Keratinocyte (primary cell): ENCODE data around the gene GHRHR. TPM values are rescaled to one million over a fixed set of nuclear protein-coding genes. Genes with fewer than 3 reads are reported as not detected.

Experiments
- DNase-seq: peaks from one replicate; pipeline ENCODE4 v3.0.0-alpha.2; 2011; ENCODE audit warnings: low read depth, missing footprints, low spot score
- FAIRE-seq: peaks from 2 replicates; lab custom pipeline; 2011; peaks lifted over from hg19 to GRCh38; lab: Jason Lieb, UNC
- H2AFZ ChIP-seq: 2 replicates; pipeline ENCODE4 v1.6.0; 2012; ENCODE audit warnings: low read length, control low read depth, inconsistent platforms; ENCODE audit not compliant: control insufficient read depth
- H3K27ac ChIP-seq: 2 replicates; pipeline ENCODE4 v1.5.1; 2011; ENCODE audit warnings: low read length; ENCODE audit not compliant: control insufficient read depth, insufficient read depth
- H3K27me3 ChIP-seq: 3 replicates; pipeline ENCODE4 v1.6.0; 2011; ENCODE audit warnings: low read length; ENCODE audit not compliant: control insufficient read depth, insufficient read depth; ENCODE audit errors: extremely low read depth
- H3K36me3 ChIP-seq, 2 experiments: 2 replicates in 1 of 2; 3 replicates in 1 of 2; pipeline ENCODE4 v1.5.1; 2011; ENCODE audit warnings: low read length in 2 of 2, mild to moderate bottlenecking in 1 of 2; ENCODE audit not compliant: control insufficient read depth in 2 of 2, insufficient read depth in 2 of 2; ENCODE audit errors: extremely low read depth in 1 of 2
- H3K4me1 ChIP-seq: 3 replicates; pipeline ENCODE4 v1.5.1; 2011; ENCODE audit warnings: low read length; ENCODE audit not compliant: control insufficient read depth, insufficient read depth; ENCODE audit errors: extremely low read depth
- H3K4me2 ChIP-seq: 3 replicates; pipeline ENCODE4 v1.6.0; 2011; ENCODE audit warnings: low read depth, low read length; ENCODE audit not compliant: control insufficient read depth, insufficient read depth; ENCODE audit errors: extremely low read depth
- H3K4me3 ChIP-seq, 3 experiments: fragments of 200-600 bp in 1 of 3; sonication (generic) in 1 of 3; 2 replicates in 2 of 3; 3 replicates in 1 of 3; pipeline ENCODE4 v1.5.1; 2011 to 2016; ENCODE audit warnings: low read length in 3 of 3, mild to moderate bottlenecking in 3 of 3, control low read depth in 2 of 3, inconsistent platforms in 1 of 3, low read depth in 1 of 3, mixed read lengths in 1 of 3, mixed run types in 1 of 3, moderate library complexity in 1 of 3; ENCODE audit not compliant: control insufficient read depth in 2 of 3, insufficient read depth in 2 of 3; ENCODE audit errors: extremely low read depth in 1 of 3
- H3K79me2 ChIP-seq: 2 replicates; pipeline ENCODE4 v1.6.0; 2012; ENCODE audit warnings: low read length; ENCODE audit not compliant: control insufficient read depth, insufficient read depth
- H3K9ac ChIP-seq: 3 replicates; pipeline ENCODE4 v1.6.0; 2011; ENCODE audit warnings: low read length; ENCODE audit not compliant: control insufficient read depth, insufficient read depth; ENCODE audit errors: extremely low read depth
- H3K9me1 ChIP-seq: 3 replicates; pipeline ENCODE4 v1.6.0; 2011; ENCODE audit warnings: low read length; ENCODE audit not compliant: control insufficient read depth, insufficient read depth; ENCODE audit errors: extremely low read depth
- H3K9me3 ChIP-seq: 2 replicates; pipeline ENCODE4 v1.5.1; 2012; ENCODE audit warnings: low read depth, low read length; ENCODE audit not compliant: control insufficient read depth
- H4K20me1 ChIP-seq: 3 replicates; pipeline ENCODE4 v1.6.0; 2011; ENCODE audit warnings: low read length; ENCODE audit not compliant: control insufficient read depth, insufficient read depth; ENCODE audit errors: extremely low read depth
- EZH2 ChIP-seq: IDR thresholded peaks from one replicate; pipeline ENCODE4 v1.6.1; 2012; ENCODE audit warnings: inconsistent platforms, mild to moderate bottlenecking, low read length, moderate library complexity
- dilution Hi-C: fragments of 300-500 bp; cut with MboI; formaldehyde crosslinking; loops from one replicate; pipeline ENCODE4 v1.7.0; 2020; ENCODE audit warnings: low sequenced_read_pairs; ENCODE audit not compliant: extremely low pct_ligation_motif_present
- polyA plus RNA-seq, 5 experiments: library from polyadenylated mRNA; depleted of rRNA in 3 of 5; stranded (reverse) in 3 of 5; stranded (forward) in 1 of 5; unstranded in 1 of 5; fragments of >200 nt; gene quantifications; 1 replicate in 1 of 5; 2 replicates in 3 of 5; 3 replicates in 1 of 5; pipeline versions ENCODE4 v1.2.1 to v1.2.3, GENCODE V29; 2011 to 2012; ENCODE audit warnings: missing spikeins in 2 of 5, low read depth in 1 of 5, low replicate concordance in 1 of 5
- TF ChIP-seq, protein P1 (sequence below), 3 experiments: IDR thresholded peaks in 1 of 3; conservative IDR thresholded peaks in 1 of 3; optimal IDR thresholded peaks in 1 of 3; 2 replicates in 2 of 3; 3 replicates in 1 of 3; pipeline versions ENCODE3 to v1.5.1; 2011; ENCODE audit warnings: low read length in 3 of 3, mild to moderate bottlenecking in 3 of 3, moderate library complexity in 2 of 3, control low read depth in 1 of 3, inconsistent platforms in 1 of 3; ENCODE audit not compliant: insufficient read depth in 2 of 3; ENCODE audit errors: extremely low read depth in 1 of 3

GHRHR gene
- polyA plus RNA-seq, 1 donor (not counting 4 experiments of a cell fraction or from before 2014, with no cell fraction given), result not detected

DNA sequence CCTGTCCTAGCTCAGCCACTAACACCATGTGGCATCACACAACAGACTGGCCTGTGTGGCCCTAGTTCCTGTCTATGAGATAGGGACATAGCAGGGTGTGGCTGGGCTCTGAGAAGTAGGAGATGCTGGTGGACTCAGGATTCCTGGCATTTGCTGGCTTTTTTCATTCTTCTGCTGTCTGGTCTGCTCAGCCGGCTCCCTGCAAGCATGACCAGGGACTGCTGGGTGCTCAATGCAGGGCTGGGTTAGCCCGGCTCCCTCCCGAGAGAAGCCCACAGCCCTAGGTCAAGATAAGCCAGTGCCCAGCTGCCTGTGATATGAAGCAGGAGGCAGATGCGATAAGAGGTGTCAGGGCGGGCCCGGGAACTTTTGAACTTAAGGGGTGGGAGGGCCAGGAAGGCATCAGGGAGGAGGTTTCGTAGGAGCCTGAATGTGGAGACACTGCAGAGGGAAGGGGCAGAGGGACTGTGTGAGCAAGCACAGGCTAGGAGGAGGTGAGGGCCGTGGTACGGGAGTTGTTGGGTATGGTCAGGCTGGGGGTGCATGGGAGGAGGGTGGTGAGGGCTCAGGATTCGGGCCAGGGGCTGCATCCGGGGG, 48.6 kb upstream of the GHRHR start:
- Histone ChIP-seq H3K9ac (no peak overlapping the region), H3K36me3 (no peaks in the 10 kb centered on the region), H3K27me3 (no peaks in the 10 kb centered on the region), H3K27ac (no peak overlapping the region), H3K9me3 (no peaks in the 10 kb centered on the region), H3K4me1 (peaks cover 12% of the 10 kb centered on the region), H3K4me2 (no peak overlapping the region), H3K4me3 (no peak overlapping the region), H3K9me1 (no peaks in the 10 kb centered on the region), H3K79me2 (no peaks in the 10 kb centered on the region), H2AFZ (no peak overlapping the region), H4K20me1 (no peaks in the 10 kb centered on the region)
- dilution Hi-C loops, result no loop called here
- no peak for DNase-seq
- FAIRE-seq, result no peak
- no peak for TF ChIP-seq EZH2
- TF ChIP-seq, protein P1, sequence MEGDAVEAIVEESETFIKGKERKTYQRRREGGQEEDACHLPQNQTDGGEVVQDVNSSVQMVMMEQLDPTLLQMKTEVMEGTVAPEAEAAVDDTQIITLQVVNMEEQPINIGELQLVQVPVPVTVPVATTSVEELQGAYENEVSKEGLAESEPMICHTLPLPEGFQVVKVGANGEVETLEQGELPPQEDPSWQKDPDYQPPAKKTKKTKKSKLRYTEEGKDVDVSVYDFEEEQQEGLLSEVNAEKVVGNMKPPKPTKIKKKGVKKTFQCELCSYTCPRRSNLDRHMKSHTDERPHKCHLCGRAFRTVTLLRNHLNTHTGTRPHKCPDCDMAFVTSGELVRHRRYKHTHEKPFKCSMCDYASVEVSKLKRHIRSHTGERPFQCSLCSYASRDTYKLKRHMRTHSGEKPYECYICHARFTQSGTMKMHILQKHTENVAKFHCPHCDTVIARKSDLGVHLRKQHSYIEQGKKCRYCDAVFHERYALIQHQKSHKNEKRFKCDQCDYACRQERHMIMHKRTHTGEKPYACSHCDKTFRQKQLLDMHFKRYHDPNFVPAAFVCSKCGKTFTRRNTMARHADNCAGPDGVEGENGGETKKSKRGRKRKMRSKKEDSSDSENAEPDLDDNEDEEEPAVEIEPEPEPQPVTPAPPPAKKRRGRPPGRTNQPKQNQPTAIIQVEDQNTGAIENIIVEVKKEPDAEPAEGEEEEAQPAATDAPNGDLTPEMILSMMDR (optimal IDR thresholded peaks at IDR 0.05 in 1 of 3, IDR thresholded peaks at IDR 0.05 in 1 of 3, conservative IDR thresholded peaks at IDR 0.05 in 1 of 3; ENCODE audit: extremely low read depth in 1 of 3, insufficient read depth in 2 of 3, low read length in 3 of 3), result no peak

DNA sequence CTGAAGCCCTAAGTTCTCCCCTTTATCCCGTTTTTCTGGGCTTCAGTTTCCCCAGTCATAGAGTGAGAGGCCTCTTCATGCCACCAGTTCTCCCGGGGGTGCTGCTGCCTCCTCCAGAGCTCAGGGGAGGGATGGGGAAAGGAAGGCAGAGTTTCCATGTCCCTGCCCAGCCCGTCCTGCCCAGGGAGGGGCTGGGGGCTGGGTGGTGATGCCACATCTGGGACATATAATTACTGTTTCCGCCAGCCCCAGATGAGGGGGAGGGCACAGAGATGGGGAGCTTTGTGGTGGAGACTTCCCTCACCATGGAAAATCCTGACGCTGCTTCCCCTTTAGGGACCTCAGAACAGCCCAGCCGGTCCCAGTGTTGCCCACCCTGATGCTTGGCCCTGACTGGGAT, 48.0 kb upstream of the GHRHR start:
- H3K36me3 ChIP-seq, result no peaks in the 10 kb centered on the region
- H3K9ac ChIP-seq, result no peak overlapping the region
- FAIRE-seq, result no peak
- H3K4me2 ChIP-seq, result no peak overlapping the region
- no peak overlapping the region for H3K4me3 ChIP-seq
- TF ChIP-seq EZH2, result no peak
- TF ChIP-seq, protein P1 (optimal IDR thresholded peaks at IDR 0.05 in 1 of 3, IDR thresholded peaks at IDR 0.05 in 1 of 3, conservative IDR thresholded peaks at IDR 0.05 in 1 of 3; ENCODE audit: extremely low read depth in 1 of 3, insufficient read depth in 2 of 3, low read length in 3 of 3), result no peak
- H3K4me1 ChIP-seq, result peaks cover 19% of the 10 kb centered on the region
- dilution Hi-C loops, result no loop called here
- H3K79me2 ChIP-seq, result no peaks in the 10 kb centered on the region
- H4K20me1 ChIP-seq, result no peaks in the 10 kb centered on the region
- DNase-seq, result no peak
- no peak overlapping the region for H3K27ac ChIP-seq
- H3K9me1 ChIP-seq, result no peaks in the 10 kb centered on the region
- no peak overlapping the region for H2AFZ ChIP-seq
- H3K27me3 ChIP-seq, result no peaks in the 10 kb centered on the region
- H3K9me3 ChIP-seq, result no peaks in the 10 kb centered on the region
